HG03103 (cell line): ENCODE measurements around the gene FLNB.
A peak's percentile ranks its signal among the peaks of the same experiment; 100 is the strongest.

Experiments
- ATAC-seq: cut with Tn5 transposase; IDR thresholded peaks from one replicate; pipeline ENCODE4 v1.9.1; 2021; ENCODE audit warnings: low read depth; ENCODE audit not compliant: unreplicated experiment

Gene FLNB

GRCh38 chr3:58072052-58072762 lies 64.0 kb downstream of the FLNB start:
- ATAC-seq = no peak

DNA sequence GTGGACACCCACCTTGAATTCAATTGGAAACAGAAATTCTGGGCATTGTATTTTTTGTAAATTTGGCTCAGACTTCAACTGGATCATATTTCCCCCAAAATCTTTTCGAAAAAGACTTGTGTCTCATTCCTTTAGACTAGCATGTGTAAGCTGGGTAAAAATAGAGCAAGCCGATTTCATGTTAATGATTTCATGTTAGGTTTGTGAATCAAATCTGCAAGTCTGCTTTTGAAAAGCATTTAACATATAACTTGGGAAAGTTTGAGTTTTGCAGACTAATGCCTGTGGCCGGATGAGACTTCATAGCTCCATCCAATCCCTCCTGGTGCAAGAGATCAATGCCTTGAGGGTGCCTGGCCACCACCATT lies 64.5 kb downstream of the FLNB start:
- ATAC-seq = no peak

DNA sequence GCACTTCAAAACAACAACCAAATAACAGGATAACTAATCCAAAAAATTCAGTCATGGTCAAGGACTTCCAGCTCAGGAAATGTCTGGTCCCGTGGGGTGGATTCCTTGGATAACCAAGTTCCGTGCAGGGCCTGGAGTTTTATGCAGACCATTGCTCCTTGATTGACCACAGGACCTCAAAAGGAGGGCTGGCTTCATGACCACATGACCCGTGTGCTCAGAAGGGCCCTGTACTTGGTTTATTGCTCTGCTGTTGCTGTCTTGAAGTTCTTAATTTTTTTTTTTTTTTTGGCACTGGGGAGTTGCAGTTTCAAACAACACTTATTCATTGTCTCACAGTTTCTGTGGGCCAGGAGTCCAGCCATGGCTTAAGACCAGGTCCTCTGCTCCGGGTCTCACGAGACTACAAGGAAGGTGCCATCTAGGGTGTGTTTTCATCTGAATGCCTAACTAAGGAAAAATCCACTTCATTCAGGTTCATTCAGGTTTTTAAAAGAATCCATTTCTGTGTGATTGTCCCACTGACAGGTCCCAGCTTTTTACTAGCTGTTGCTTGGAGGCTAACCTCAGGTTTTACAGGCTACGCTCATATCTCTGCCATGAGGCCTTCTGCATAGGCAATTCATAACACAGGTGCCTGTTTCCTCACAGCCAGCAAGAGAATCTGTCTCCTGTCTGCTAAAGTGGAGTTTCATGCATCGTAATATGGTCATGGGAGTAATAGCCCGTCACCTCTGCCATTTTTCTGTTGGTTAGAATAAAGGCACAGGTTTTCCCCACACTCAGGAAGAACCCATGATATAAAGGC lies 65.3 kb downstream of the FLNB start:
- no peak for ATAC-seq

GRCh38 chr3:58074116-58074715 lies 66.0 kb downstream of the FLNB start:
- peak; percentile 54 for ATAC-seq

DNA sequence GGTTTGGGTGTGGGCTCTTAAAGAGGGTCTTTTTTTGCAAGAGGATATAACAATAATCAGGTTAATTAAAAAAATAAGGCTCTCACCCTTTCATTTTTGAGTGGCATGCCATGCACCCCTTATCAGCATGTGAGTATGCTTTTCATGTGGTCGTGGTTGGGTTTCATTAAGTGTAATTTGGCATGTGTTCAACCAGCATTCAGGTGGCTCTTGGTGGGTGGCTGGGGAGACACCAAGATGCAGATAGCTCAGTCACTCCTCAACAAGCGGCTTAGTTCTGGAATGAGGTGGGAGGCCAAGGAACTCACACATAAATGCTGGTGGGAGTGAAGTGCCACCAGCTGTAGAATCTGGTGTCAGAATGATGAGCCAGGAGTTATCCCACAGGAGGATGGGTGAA lies 66.8 kb downstream of the FLNB start:
- ATAC-seq = no peak

- no peak for ATAC-seq
Observed at GRCh38 chr3:58077596-58078285, 69.5 kb downstream of the FLNB start.

DNA sequence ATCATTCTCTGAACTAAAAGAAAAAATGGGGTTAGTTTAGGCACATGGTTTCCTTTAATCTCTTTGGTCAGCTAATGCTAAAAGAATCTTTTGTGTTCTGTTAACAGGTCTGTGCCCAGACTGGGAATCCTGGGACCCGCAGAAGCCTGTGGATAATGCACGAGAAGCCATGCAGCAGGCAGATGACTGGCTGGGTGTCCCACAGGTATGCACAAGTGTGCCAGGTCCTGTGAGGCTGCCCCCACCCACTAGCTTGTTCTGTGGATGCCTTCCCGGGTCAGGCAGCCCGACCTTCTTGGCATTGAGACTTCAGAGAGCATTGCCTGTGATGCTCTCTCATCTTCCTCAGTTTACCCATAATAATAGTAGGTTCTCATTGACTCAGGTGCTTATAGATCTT lies 70.4 kb downstream of the FLNB start:
- no peak for ATAC-seq

DNA sequence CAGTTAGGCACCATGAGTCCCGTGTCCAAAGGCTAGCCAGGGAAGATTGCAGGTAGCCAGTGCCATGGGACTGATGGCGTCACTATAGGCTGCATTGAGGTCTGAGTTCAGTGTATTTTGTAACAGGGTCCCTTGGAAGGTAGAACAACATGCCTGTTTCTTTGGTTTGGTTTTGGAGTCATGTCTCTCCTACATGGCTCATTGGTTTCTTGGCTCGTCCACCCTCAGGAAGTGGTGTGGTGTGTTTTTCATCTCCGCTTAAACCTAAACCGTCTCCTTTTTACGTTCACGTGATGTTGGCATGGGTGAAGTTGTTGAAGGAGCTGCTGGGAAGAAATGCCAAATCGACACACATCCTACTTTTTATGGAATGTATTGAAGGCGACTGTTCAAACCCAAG lies 71.6 kb downstream of the FLNB start:
- no peak for ATAC-seq

GRCh38 chr3:58082047-58082446 lies 73.8 kb downstream of the FLNB start:
- ATAC-seq = no peak

DNA sequence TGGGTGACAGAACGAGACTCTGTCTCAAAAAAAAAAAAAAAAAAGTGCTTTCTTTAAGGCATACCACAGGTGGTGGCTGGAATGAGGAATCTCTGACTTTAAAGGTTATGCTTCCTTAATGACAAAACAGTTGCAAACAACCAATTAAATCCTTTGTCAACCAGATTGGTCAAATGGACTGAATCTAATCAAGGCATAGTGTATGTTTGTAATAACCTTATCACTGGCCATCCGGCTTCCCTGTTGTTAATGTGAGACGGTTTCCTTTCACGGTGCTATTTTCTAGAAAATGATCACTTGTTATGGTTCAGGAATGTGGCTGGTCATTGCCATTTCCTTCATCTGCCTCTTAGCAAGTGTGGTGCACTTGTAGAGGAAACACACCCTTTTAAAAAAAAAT lies 75.9 kb downstream of the FLNB start:
- no peak for ATAC-seq

GRCh38 chr3:58084788-58085543 lies 76.7 kb downstream of the FLNB start:
- ATAC-seq = no peak

- no peak for ATAC-seq
Observed at GRCh38 chr3:58085616-58086015, 77.4 kb downstream of the FLNB start.

GRCh38 chr3:58088501-58088900 lies 80.3 kb downstream of the FLNB start:
- ATAC-seq = no peak

DNA sequence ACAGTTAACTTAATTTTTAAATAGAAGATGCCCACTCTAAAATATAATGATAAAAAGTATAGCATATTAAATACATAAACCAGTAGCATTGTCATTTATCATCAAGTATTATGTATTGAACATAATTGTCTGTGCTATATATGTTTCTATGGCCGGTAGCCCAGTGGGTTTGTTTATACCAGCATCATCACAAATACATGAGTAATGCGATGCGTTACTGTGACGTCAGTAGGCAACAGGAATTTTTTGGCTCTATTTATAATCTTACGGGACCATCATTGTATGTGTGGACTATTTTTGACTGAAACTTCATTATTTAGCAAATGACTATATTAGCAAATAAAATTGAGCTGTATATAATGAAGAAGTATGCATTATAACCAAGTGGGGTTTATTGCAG lies 82.1 kb downstream of the FLNB start:
- no peak for ATAC-seq

DNA sequence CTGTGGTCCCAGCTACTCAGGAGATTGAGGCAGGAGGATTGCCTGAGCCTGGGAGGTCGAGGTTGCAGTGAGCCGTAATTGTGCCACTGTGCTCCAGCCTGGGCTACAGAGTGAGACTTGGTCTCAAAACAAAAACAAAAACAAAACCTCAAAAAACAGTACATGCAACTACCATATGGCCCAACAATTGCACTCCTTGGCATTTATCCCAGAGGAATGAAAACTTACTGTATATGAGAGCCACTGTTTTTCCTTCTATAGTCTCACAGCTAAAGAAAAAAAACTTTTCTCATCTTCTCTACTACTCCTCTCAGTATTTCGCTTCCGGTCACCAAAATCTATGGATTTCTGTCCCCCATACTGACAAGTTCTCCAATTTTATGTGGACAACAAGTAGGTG lies 84.3 kb downstream of the FLNB start:
- ATAC-seq = no peak

DNA sequence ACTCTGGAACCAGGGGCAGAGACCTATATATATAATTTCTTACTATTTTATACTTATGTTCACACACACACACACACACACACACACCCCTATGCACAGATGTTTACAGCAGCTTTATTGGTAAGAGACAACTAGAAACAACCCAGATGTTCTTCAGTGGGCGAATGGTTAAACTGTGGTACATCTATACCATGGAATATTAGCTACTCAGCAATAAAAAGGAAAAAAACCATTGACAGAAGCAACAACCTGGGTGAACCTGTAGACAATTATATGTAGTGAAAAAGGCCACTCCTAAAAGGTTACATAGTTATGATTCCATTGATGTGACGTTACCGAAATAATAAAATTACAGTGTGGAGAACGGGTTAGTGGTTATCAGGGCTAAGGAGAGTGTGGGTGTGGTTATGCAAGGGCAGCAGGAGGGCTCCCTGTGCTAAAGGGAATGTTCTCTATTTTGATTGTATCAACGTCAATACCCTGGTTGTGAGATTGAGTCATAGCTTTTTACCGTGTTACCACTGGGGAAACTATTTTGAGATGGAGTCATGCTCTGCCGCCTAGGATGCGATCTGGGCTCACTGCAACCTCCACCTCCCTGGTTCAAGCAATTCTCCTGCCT lies 85.5 kb downstream of the FLNB start:
- ATAC-seq = no peak

GRCh38 chr3:58094657-58095056 lies 86.4 kb downstream of the FLNB start:
- no peak for ATAC-seq

GRCh38 chr3:58095603-58096138 lies 87.4 kb downstream of the FLNB start:
- ATAC-seq = no peak

DNA sequence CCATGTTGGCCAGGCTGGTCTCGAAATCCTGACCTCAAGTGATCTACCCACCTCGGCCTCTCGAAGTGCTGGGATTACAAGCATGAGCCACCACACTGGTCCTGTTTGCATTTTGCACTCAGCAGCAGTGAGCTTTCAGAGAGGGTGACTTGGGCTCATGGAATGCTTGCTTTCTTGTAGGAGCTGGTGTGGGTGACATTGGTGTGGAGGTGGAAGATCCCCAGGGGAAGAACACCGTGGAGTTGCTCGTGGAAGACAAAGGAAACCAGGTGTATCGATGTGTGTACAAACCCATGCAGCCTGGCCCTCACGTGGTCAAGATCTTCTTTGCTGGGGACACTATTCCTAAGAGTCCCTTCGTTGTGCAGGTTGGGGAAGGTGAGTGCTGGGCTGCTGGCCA lies 90.3 kb downstream of the FLNB start:
- no peak for ATAC-seq

GRCh38 chr3:58099865-58100264 lies 91.6 kb downstream of the FLNB start:
- ATAC-seq = no peak
